ENCODE data around the gene CSMD2. TPM values are rescaled to one million over a fixed set of nuclear protein-coding genes. Genes with fewer than 3 reads are reported as not detected.
A peak's percentile ranks its signal among the peaks of the same experiment; 100 is the strongest.

CSMD2 gene
- total RNA-seq, 1 donor from 2014 or later = not detected

DNA sequence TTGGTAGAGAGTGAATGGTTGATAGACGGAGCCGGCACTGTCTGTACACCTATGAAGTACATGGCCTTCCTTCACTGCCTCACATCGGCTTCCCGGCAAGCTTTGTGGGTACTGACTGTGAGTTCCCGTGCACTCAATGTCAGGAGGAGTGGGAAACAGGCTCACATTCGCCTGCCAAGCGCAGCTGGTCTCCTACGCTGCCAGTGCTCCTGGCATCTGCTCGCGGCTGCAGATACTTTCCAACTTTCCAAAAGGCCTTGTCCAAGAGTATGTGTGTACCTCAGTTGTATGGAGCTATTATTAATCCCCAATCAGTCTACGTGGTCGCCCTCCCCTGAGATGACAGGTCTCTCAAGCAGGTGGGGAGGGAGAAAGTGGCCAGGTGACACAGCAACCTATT, 511.8 kb downstream of the CSMD2 start:
- H3K27me3 Mint-ChIP-seq = peaks cover 5% of the 10 kb centered on the region
- H3K36me3 Mint-ChIP-seq (ENCODE audit: low read depth) = no peaks in the 10 kb centered on the region
- no peaks in the 10 kb centered on the region for H3K9me3 Mint-ChIP-seq
- intact Hi-C loops (cut with micrococcal nuclease) = no loop called here
- H3K4me1 Mint-ChIP-seq = no peaks in the 10 kb centered on the region
- H3K27ac Mint-ChIP-seq = no peak overlapping the region
- no peak overlapping the region for H3K4me3 Mint-ChIP-seq
- no peak for DNase-seq

DNA sequence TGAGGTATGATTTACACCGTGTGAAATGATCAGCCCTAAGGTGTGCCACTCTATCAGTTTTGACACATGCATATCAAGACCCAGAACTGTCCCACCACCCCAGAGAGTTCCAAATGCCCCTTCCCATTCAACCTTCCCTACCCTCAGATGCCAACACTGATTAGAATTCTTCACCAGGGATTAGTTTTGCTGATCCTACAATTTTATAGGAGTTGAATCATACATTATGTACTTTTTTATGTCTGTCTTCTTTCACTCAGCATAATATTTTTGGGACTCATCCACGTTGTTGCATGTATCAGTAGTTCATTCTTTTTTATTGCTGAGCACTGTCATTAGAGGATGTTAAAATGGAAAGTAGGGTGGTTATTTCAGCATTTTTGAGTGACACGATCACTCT, 514.3 kb downstream of the CSMD2 start:
- intact Hi-C loops (cut with micrococcal nuclease) = no loop called here
- Mint-ChIP-seq H3K4me3 (no peak overlapping the region), H3K36me3 (ENCODE audit: low read depth) (no peaks in the 10 kb centered on the region), H3K27ac (no peak overlapping the region), H3K9me3 (no peaks in the 10 kb centered on the region), H3K4me1 (no peaks in the 10 kb centered on the region), H3K27me3 (no peaks in the 10 kb centered on the region)
- no peak for DNase-seq

DNA sequence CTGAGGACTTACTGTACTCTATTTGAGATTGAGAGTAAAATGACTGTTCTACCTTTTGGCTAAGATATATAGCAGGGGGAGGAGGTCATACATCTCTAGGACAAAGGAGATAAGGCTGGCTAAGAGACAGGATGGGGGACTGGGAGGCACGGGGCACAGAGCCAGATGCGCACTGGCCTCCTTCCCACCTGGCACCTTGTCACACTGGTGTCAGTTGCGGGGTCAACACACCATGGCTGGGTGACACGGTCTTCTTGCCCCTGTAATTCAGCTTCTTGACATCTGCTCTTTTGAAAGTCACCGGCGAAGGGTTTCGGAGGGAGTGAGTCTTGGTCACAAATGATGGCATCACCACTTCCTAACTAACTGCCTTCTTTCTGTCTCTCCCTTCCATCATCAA, 515.3 kb downstream of the CSMD2 start:
- intact Hi-C loops (cut with micrococcal nuclease) = no loop called here
- no peaks in the 10 kb centered on the region for H3K27me3 Mint-ChIP-seq
- no peaks in the 10 kb centered on the region for H3K4me1 Mint-ChIP-seq
- DNase-seq = no peak
- no peaks in the 10 kb centered on the region for H3K36me3 Mint-ChIP-seq (ENCODE audit: low read depth)
- no peak overlapping the region for H3K27ac Mint-ChIP-seq
- no peaks in the 10 kb centered on the region for H3K9me3 Mint-ChIP-seq
- no peak overlapping the region for H3K4me3 Mint-ChIP-seq

DNA sequence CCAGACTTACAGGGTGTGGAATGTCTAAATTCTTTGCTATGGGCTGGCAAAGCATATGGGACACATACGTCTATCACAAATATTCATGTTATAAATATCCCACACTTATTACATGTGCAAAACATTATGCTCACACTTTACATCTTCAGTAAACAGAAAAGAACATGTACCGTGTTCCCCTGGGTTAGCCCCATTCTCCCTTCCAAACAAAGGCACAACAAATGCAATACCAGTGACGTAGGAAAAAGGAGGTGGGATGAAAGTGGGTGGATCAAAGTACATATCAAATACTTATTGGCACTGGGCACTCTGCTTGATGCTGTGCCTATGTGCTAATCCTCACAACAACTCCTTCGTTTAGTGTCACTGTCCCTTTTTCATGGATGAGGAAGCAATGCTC, 521.8 kb downstream of the CSMD2 start:
- no peak for DNase-seq
- H3K36me3 Mint-ChIP-seq (ENCODE audit: low read depth) = no peaks in the 10 kb centered on the region
- no peak overlapping the region for H3K27ac Mint-ChIP-seq
- no peaks in the 10 kb centered on the region for H3K9me3 Mint-ChIP-seq
- intact Hi-C loops (cut with micrococcal nuclease) = no loop called here
- peaks cover 3% of the 10 kb centered on the region for H3K27me3 Mint-ChIP-seq
- H3K4me1 Mint-ChIP-seq = no peaks in the 10 kb centered on the region
- H3K4me3 Mint-ChIP-seq = no peak overlapping the region

DNA sequence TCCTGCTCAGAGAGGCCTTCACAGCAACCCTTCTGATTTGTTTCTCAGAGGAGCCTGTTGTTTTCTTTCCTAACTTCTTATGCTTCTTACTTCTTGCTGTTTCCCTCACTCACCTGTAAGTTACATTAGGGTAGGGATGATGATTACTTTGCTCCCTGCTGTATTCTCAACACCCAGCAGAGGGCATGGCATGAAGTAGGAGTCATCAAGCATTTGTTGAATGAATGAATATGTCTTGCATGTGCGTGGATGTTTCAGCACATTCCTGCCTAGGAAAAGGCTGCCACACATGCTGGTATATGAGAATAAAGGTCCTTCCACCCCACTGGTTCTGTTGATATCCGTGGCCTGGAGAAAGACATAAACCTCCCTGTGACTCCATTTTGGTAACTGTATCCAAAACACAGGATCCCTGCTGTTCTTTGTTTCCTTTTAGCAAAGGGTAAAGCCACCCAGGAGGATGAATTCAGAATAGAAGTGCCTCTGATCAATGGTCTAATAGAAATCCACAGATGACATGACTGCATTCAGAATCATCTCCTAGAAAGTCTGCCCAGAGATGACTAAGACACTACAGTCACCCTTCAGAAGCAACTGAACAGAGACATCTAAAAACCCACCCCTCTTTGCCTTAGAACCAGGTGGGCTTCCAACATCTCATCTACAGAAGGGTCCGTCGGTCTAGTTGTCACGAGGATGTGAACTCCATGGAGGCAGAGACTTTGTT, 523.8 kb downstream of the CSMD2 start:
- Mint-ChIP-seq H3K4me1 (no peaks in the 10 kb centered on the region), H3K4me3 (no peak overlapping the region), H3K27me3 (peaks cover 3% of the 10 kb centered on the region), H3K9me3 (no peaks in the 10 kb centered on the region), H3K36me3 (ENCODE audit: low read depth) (no peaks in the 10 kb centered on the region), H3K27ac (no peak overlapping the region)
- intact Hi-C loops (cut with micrococcal nuclease) = no loop called here
- no peak for DNase-seq

DNA sequence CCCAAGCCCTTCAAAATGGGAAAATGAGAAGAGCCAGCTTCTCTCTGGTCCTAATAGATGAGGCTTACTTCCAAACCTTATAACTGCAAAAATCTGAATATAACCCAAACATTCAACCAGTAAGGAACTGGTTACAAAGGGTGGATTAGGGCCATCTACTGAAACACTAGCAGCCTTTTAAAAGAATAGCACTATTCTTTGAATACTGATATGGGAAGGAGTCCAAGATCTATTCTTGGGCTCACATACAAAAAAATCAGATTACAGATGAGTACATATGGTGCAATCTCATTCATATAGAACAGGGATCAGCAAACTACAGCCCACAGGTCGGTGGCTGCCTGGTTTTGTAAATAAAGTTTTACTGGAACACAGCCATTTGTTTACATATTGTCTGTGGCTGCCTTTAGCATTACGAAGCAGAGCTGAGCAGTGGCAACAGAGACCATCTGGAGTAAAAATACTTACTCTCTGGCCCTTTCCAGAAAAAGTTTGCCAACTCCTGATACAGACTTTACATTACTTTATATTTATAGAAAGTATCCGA, 524.8 kb downstream of the CSMD2 start:
- no peak overlapping the region for H3K27ac Mint-ChIP-seq
- H3K36me3 Mint-ChIP-seq (ENCODE audit: low read depth) = no peaks in the 10 kb centered on the region
- H3K9me3 Mint-ChIP-seq = no peaks in the 10 kb centered on the region
- intact Hi-C loops (cut with micrococcal nuclease) = no loop called here
- H3K4me3 Mint-ChIP-seq = no peak overlapping the region
- no peaks in the 10 kb centered on the region for H3K4me1 Mint-ChIP-seq
- DNase-seq = no peak
- peaks cover 3% of the 10 kb centered on the region for H3K27me3 Mint-ChIP-seq

DNA sequence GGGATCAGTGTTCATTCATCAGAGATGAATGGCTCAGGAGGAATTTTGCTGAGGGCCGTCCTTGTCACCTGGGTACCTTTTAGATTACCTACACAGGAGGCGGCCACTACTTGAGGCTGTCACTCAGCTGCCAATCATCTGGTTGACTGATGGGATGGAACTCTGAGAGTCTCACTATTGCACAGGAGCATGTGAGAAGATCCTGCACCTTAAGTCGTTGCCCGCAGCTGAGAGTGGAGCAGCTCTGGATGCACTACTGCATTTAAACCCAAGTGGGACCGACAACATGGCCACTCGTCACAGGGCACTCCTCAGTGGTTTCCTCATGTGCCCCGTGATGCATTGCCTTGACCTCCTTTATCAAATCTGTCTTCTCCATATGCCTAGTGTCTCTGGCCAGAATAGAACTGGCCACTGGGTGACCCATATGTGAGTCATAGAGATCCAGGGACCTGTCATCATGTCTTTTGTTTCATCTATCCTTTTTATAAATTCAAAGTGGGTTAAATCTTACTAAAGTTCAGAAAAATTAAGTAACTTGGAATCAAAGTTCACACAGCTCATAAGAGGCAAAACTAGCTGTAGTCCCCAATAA, 527.1 kb downstream of the CSMD2 start:
- no peaks in the 10 kb centered on the region for H3K4me1 Mint-ChIP-seq
- H3K27me3 Mint-ChIP-seq = peaks cover 12% of the 10 kb centered on the region
- H3K9me3 Mint-ChIP-seq = no peaks in the 10 kb centered on the region
- no peak for DNase-seq
- no peak overlapping the region for H3K4me3 Mint-ChIP-seq
- intact Hi-C loops (cut with micrococcal nuclease) = no loop called here
- no peak overlapping the region for H3K27ac Mint-ChIP-seq
- no peaks in the 10 kb centered on the region for H3K36me3 Mint-ChIP-seq (ENCODE audit: low read depth)

DNA sequence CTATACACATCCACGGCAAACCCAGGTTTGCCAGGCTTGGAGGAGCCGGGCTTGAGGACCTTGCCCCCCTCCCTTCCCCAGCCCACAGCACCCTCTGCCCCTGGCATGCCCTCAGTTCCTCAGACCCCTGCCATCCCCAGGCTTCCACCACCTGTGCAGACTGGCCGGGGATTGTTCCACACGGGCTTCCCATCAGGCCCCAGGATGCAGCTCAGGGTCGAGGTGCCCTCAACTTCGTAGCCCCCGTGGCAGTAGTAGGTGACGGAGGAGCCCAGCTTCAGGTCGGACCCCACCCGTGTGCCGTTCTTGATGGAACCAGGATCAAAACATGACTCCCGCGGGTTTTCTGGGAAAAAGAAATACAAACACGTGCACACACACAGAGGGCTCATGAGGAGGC, 528.8 kb downstream of the CSMD2 start:
- Mint-ChIP-seq H3K4me3 (no peak overlapping the region), H3K27me3 (peaks cover 13% of the 10 kb centered on the region), H3K9me3 (no peaks in the 10 kb centered on the region), H3K27ac (no peak overlapping the region), H3K4me1 (no peaks in the 10 kb centered on the region), H3K36me3 (ENCODE audit: low read depth) (no peaks in the 10 kb centered on the region)
- intact Hi-C loops (cut with micrococcal nuclease) = no loop called here
- no peak for DNase-seq

DNA sequence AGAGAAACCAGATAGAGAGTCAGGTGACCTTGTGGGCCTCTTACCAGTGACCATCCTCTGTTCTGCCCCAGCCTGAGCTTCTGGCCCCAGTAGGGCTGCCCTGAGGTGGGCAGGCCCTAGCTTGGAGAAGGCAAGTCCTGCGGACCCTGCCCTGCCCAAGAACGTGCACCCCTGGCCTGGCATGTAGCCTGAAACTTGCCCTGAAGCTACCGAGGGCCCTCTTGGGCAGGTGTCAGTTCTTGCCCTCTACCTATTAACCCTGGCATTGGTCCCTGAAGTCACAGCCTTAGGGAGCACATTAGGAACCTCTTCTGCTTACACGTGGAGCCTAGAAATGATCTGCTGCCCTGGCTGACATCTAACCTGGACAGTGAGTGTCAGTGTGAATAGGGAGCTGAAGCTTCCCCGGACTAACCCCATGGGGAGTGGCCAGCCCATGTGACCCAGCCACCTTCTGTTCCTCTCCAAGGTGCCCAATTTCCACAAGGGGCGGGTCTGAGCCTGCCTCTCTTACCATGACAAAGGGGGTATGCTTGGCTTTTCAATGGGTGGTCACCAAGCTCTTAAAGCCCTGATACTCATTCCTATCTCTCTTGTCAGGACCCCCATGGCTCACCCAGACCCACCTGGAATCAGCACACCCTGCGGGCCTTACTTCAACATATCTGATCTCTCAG, 529.6 kb downstream of the CSMD2 start:
- H3K27me3 Mint-ChIP-seq = peaks cover 14% of the 10 kb centered on the region
- intact Hi-C loops (cut with micrococcal nuclease) = no loop called here
- no peak overlapping the region for H3K4me3 Mint-ChIP-seq
- DNase-seq = no peak
- H3K4me1 Mint-ChIP-seq = no peaks in the 10 kb centered on the region
- H3K36me3 Mint-ChIP-seq (ENCODE audit: low read depth) = no peaks in the 10 kb centered on the region
- H3K9me3 Mint-ChIP-seq = no peaks in the 10 kb centered on the region
- no peak overlapping the region for H3K27ac Mint-ChIP-seq

DNA sequence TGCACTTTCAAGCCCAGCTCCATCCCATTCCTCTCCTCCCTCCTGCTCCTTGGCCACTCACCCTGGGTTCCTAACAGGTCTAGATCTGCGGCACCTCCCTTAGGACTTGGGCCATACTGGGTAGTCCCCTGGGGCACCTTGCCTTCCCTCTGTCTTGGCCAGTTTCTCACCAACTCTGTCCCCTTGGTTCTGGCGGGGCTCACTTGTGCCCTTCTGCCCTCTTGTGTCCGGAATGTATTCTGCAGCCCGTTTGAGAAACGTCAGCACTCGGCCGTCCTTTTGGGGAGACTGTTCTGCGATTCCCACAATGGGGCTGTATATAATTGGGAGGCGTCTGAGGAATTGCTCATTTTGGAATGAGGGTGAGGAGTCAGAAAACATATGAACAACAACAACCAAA, 530.2 kb downstream of the CSMD2 start:
- Mint-ChIP-seq H3K36me3 (ENCODE audit: low read depth) (no peaks in the 10 kb centered on the region), H3K27me3 (peaks cover 18% of the 10 kb centered on the region), H3K4me3 (no peak overlapping the region), H3K4me1 (no peaks in the 10 kb centered on the region), H3K9me3 (no peaks in the 10 kb centered on the region), H3K27ac (no peak overlapping the region)
- intact Hi-C loops (cut with micrococcal nuclease) = loop anchor here (5.0 kb wide), 1 partner anchor 1107 kb away; no protein-coding TSS in a partner anchor
- DNase-seq = peak; percentile 72

DNA sequence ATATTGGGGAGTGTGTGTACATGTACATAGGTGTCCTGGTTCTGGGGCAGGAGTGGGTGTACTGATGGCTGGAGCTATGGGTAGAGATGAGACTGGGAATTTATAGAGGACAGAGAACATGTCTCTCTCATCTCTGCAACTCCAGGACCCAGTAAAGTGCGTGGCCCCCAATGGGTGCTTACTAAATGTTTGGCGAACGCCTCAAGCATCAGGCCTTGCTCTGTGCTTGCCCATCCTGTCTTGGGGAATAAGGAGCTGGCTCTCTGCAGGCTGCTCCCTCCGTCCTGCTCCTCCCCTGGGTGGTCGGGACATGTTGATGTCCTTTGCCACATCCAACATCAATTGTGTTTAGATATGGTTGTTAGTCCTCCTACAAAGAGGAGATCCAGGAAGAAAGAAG, 530.9 kb downstream of the CSMD2 start:
- Mint-ChIP-seq H3K9me3 (no peaks in the 10 kb centered on the region), H3K27me3 (peaks cover 23% of the 10 kb centered on the region), H3K4me1 (no peaks in the 10 kb centered on the region), H3K36me3 (ENCODE audit: low read depth) (no peaks in the 10 kb centered on the region), H3K27ac (no peak overlapping the region), H3K4me3 (no peak overlapping the region)
- no peak for DNase-seq
- intact Hi-C loops (cut with micrococcal nuclease) = loop anchor here (5.0 kb wide), 1 partner anchor 1108 kb away; no protein-coding TSS in a partner anchor

DNA sequence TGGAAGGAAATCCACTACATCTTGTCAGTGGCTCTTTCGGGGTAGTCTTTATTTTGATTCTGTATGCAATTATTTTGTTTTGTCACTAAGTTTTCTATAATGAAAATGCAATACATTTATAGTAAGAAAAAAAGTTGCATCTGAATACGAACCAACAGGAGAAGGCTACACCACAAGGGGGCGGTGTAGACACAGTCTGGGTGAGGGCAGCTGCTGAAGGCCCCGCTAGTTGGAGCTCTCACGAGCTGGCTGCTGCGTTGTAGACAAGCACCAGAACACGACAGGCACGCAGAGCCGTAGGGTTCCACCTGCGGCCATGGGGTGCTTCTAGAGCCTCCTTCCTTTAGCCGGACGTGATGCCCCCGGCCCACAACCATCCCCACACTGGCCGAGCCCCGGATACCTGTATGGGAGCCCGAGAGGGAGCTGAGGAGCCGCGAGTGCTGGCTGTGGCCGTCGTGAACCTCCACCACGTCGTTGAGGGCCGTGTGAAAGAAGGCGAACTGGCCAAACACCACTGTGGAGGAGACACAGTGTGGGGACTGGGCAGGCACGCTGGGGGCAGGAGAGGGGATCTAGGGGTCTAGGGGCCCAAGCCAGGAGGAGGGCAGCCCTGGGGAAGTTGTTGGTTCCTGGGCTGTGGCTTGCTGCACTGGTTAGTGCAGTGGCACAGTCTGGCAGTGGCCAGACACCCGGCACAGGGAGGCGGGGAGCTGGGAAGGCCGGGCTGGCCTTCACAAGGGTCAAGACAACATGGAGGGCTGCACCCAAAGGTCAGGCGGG, 531.8 kb downstream of the CSMD2 start:
- intact Hi-C loops (cut with micrococcal nuclease) = loop anchor here (5.0 kb wide), 1 partner anchor 1109 kb away; no protein-coding TSS in a partner anchor
- no peak overlapping the region for H3K4me3 Mint-ChIP-seq
- H3K36me3 Mint-ChIP-seq (ENCODE audit: low read depth) = no peaks in the 10 kb centered on the region
- no peaks in the 10 kb centered on the region for H3K4me1 Mint-ChIP-seq
- DNase-seq = peak; percentile 95
- peaks cover 23% of the 10 kb centered on the region for H3K27me3 Mint-ChIP-seq
- no peaks in the 10 kb centered on the region for H3K9me3 Mint-ChIP-seq
- H3K27ac Mint-ChIP-seq = no peak overlapping the region

DNA sequence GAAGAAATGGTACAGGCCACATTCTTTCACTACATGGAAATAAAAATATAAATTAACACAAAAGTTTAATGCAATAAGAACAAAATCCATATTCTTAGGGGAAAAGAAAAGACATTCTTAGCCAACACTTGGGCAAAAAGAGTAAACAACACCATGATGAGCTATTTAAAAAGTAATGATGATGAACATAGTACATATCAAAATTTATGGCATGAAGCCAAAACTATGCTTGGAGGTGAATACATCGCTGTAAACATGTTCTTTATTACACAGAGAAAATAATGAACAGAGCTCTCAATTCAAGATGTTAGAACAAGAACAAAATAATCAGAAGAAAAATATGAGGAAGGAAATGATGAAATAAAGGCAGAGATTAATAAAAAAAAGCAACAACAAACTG, 534.3 kb downstream of the CSMD2 start:
- H3K9me3 Mint-ChIP-seq = no peaks in the 10 kb centered on the region
- H3K27ac Mint-ChIP-seq = no peak overlapping the region
- no peak for DNase-seq
- H3K4me1 Mint-ChIP-seq = no peaks in the 10 kb centered on the region
- H3K27me3 Mint-ChIP-seq = peaks cover 30% of the 10 kb centered on the region
- no peak overlapping the region for H3K4me3 Mint-ChIP-seq
- intact Hi-C loops (cut with micrococcal nuclease) = loop anchor here (5.0 kb wide), 1 partner anchor 1112 kb away; no protein-coding TSS in a partner anchor
- no peaks in the 10 kb centered on the region for H3K36me3 Mint-ChIP-seq (ENCODE audit: low read depth)
